ENCODE data around the gene ZNF805.

DNA sequence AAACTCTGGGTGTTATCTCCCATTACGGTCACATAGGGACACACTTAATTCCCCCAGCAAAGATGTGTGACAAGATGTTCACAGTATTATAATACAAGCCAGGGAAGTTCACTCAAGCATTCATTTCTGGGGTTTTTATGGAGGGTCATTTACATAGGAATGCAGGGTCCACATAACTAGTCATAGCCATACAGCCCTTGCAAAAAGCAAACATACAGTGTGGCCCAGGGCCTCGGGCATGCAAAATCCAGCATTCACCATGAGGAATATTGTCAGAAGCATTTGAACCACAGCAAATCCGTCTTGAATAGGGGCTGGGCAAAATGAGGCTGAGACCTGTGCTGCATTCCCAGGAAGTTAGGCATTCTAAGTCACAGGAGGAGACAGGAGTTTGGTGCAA, 26.9 kb downstream of the ZNF805 start:
- TF ChIP-seq CTCF (IDR thresholded peaks at IDR 0.05; ENCODE audit: extremely low read depth in 1 of 2, insufficient read depth in 1 of 2, low read depth in 1 of 2, low read length in 2 of 2) (no peak), MAX (IDR thresholded peaks at IDR 0.05; ENCODE audit: insufficient read depth, insufficient read length) (no peak), POLR2A (IDR thresholded peaks at IDR 0.05; ENCODE audit: low read depth, low read length) (no peak), EZH2 (IDR thresholded peaks at IDR 0.05; ENCODE audit: borderline replicate concordance, low read depth, low read length, severe bottlenecking) (no peak), JUN (IDR thresholded peaks at IDR 0.05; ENCODE audit: borderline replicate concordance, insufficient read depth, insufficient read length, low read depth) (no peak), GATA2 (IDR thresholded peaks at IDR 0.05; ENCODE audit: insufficient read depth, insufficient read length, low read depth, low read length) (no peak), POLR2AphosphoS5 (IDR thresholded peaks at IDR 0.05; ENCODE audit: insufficient read depth, low read depth, low read length) (no peak), FOS (IDR thresholded peaks at IDR 0.05; ENCODE audit: borderline replicate concordance, insufficient read depth, low read length) (no peak)

Data from endothelial cell of umbilical vein (primary cell).